ENCODE data around the gene OXSM.

DNA sequence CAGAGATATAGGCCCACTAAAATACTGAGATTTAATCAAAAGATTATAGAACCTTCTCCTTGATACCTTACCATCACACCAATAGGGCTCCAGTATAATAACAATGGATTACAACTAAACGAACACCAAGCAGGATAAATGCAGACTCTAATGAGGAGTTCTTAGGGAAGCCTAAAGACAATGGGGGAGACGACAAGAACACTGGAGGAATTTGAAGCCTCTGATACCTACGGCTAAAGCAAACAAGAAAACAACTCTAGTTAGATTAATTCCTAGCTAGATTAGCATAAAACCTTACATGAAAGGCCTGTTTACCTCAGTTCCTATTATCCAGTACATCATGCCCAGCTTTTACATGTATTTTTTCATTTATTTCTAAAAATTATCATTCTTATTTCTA, 41.7 kb upstream of the OXSM start:
- TF ChIP-seq, protein P1, sequence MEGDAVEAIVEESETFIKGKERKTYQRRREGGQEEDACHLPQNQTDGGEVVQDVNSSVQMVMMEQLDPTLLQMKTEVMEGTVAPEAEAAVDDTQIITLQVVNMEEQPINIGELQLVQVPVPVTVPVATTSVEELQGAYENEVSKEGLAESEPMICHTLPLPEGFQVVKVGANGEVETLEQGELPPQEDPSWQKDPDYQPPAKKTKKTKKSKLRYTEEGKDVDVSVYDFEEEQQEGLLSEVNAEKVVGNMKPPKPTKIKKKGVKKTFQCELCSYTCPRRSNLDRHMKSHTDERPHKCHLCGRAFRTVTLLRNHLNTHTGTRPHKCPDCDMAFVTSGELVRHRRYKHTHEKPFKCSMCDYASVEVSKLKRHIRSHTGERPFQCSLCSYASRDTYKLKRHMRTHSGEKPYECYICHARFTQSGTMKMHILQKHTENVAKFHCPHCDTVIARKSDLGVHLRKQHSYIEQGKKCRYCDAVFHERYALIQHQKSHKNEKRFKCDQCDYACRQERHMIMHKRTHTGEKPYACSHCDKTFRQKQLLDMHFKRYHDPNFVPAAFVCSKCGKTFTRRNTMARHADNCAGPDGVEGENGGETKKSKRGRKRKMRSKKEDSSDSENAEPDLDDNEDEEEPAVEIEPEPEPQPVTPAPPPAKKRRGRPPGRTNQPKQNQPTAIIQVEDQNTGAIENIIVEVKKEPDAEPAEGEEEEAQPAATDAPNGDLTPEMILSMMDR (IDR thresholded peaks at IDR 0.05) = no peak
- TF ChIP-seq EZH2phosphoT487 (IDR thresholded peaks at IDR 0.05) (no peak), EZH2 (IDR thresholded peaks at IDR 0.05) (no peak)
